Activated gamma-delta T cell treated with Interleukin-2 at 50 U/mL for 16 hours (primary cell): ENCODE data around the gene NCLN.
"Not testable (repeated sequence)": the region's sequence is repeated elsewhere in the genome, so short reads cannot be mapped to it uniquely, and the experiment has no call there.

ENCODE experiments used
- DNase-seq: peaks from one replicate; pipeline ENCODE4 v3.0.0-alpha.2; 2020

The NCLN gene, protein sequence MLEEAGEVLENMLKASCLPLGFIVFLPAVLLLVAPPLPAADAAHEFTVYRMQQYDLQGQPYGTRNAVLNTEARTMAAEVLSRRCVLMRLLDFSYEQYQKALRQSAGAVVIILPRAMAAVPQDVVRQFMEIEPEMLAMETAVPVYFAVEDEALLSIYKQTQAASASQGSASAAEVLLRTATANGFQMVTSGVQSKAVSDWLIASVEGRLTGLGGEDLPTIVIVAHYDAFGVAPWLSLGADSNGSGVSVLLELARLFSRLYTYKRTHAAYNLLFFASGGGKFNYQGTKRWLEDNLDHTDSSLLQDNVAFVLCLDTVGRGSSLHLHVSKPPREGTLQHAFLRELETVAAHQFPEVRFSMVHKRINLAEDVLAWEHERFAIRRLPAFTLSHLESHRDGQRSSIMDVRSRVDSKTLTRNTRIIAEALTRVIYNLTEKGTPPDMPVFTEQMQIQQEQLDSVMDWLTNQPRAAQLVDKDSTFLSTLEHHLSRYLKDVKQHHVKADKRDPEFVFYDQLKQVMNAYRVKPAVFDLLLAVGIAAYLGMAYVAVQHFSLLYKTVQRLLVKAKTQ

DNA sequence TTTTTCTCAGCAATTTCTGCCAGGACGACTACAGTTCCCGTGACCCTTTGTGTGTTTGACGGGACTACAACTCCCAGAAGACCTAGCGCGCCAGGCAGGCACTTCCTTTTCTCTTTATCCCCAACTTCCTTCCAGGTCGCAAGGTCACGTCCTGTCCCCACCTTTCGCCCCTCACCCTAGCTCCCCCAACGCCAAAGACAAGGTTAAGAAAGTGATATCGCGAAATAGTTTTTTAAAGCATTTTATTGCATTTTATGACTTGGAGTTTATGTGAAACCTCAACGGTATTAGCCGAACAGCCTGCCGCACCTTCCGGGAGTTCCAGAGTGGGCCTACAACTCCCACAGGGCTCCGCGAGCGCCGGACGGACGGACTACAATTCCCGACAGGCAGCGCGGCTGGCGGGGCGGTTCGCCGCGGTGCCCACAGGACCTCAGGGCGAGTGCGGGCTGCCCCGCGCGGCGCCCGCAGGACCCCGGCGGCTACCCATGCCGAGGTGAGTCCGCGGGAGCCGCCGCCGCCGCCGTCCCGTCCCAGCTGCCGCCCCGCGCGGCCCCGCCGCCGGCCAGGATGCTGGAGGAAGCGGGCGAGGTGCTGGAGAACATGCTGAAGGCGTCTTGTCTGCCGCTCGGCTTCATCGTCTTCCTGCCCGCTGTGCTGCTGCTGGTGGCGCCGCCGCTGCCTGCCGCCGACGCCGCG is at the start of gene NCLN:
NCLN (plus strand) TSS at position 470 of the 699 bp plus-strand sequence; CDS start at position 571, 101 bp downstream.
- DNase-seq = peak; percentile 92

DNA sequence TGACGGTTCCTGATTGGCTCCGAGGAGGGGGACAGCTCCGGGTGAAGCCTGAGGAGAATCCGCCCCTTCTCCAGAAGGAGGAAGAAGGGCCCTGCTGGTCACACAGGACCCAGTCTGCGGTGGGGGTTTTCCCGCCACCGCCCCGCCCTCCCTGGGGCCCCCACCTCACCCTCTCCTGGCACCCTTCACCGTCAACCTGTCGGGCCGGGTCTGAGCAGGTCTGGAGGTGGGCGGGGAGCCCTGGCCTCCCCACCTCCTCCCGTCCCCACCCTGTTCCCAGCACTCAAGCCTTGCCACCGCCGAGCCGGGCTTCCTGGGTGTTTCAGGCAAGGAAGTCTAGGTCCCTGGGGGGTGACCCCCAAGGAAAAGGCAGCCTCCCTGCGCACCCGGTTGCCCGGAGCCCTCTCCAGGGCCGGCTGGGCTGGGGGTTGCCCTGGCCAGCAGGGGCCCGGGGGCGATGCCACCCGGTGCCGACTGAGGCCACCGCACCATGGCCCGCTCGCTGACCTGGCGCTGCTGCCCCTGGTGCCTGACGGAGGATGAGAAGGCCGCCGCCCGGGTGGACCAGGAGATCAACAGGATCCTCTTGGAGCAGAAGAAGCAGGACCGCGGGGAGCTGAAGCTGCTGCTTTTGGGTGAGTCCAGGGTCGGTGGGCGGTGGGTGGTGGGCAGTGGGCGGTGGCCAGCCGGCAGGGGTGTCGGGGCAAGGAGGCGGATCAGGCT is 49.6 kb upstream of the NCLN start, which contains the start of gene GNA15:
GNA15 (plus strand) TSS at position 73 of the 723 bp plus-strand sequence; CDS start at position 491, 418 bp downstream.
- DNase-seq = no peak

DNA sequence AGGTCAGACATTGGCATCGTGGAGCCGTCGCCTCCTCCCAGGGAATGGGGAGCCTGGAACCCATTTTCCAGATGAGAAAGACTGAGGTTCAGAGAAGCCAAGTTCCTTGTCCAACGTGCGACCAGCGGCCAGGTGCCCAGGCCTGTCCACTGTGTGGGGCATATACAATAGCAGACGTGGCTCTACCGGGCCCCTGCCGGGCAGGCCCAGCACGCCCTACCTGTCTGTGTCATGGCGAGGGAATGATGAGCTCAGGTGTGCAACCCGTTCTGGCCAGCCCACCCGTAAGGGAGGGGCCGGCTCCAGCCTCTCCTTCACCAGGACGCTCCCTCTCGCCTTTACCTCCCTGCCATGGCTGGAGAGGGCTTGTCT is 49.1 kb upstream of the NCLN start:
- DNase-seq = no peak

DNA sequence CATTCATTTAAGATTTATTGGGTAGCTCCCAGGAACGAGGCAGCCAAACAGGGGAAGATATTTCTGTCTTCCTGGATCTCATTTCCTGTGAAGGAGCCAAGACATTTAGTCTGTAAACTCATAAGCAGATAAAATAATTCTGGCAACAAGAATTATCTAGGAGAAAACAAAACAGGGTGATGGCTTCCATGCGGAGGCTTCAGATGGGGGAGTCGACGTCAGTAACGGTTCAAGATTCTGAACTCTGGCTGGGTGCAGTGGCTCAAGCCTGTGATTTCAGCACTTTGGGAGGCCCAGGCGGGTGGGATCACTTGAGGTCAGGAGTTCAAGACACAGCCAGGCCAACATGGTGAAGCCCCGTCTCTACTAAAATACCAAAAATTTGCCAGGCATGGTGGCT is 48.6 kb upstream of the NCLN start:
- no peak for DNase-seq

DNA sequence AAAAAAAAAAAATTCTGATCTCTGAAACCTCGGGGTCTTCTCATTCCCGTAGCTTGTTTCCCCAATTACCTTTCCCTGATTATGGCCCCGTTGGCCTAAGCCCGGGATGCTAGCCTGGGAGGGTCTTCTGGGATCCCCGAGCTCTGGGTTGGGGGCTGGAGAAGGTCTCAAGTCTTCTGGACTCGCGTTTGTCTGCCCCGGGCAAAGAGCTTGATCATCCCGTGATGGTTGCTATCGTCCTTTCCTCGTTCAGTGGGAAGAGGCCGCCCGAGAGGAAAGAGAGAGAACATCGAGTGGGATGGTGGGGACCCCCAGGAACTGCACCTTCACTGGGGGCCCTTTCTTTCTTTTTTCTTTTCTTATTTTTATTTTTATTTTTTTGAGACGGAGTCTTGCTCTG is 47.5 kb upstream of the NCLN start:
- DNase-seq = no peak

DNA sequence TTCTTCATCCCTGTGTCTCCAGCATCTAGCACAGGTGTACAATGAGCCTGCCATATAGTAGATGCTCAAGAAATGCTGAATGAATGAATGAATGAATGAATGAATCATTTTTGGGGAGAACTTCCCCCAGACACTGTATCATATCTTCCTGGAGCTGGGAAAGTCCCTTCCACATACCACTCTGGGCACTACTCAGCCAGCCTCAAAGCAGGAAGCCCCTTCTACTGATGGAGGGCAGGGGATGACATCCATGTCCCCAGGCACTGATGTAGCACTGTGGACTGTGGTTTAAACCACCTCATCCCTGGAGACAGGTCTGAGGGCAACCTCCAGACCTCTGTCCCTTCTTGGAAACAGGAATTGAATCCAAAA is 45.1 kb upstream of the NCLN start:
- no peak for DNase-seq

DNA sequence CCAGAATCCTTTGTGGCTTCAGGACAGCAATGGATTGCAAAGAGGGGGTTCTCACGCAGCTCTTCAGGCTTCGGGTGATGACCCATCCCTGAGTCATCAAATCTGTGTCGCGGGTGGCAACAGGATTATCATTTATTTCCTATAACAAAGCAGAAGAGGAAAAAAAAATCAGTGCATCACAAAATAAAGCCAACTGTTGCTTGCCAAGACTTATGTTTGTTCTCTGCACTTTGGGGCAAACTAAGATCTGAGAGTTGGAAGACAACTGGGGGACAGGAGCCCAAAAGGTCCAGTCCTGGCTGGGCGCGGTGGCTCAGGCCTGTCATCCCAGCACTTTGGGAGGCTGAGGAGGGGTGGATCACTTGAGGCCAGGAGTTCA is 43.4 kb upstream of the NCLN start:
- no peak for DNase-seq

DNA sequence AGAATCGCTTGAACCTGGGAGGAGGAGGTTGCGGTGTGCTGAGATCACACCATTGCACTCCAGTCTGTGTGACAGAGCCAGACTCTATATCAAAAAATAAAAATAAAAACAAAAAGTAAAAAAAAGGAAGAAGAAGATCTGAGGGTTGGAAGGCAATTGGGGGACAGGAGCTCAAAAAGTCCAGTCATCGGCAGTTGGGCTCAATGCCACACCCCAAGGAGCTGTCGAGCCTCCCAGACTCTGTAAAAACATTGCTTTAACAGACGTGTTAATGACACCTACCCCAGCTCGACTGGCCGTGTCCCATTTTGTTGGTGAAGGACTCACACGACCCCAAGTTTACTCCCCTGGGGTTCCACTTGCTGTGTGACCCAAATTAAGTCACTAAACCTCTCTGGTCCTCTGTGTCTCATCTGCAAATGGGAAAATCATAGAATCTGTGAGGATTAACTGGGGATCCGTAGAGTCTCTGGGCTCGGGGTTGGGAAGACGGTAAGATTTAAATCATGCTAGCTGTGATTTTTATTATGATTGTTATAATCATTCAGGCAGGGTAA is 42.9 kb upstream of the NCLN start:
- no peak for DNase-seq

DNA sequence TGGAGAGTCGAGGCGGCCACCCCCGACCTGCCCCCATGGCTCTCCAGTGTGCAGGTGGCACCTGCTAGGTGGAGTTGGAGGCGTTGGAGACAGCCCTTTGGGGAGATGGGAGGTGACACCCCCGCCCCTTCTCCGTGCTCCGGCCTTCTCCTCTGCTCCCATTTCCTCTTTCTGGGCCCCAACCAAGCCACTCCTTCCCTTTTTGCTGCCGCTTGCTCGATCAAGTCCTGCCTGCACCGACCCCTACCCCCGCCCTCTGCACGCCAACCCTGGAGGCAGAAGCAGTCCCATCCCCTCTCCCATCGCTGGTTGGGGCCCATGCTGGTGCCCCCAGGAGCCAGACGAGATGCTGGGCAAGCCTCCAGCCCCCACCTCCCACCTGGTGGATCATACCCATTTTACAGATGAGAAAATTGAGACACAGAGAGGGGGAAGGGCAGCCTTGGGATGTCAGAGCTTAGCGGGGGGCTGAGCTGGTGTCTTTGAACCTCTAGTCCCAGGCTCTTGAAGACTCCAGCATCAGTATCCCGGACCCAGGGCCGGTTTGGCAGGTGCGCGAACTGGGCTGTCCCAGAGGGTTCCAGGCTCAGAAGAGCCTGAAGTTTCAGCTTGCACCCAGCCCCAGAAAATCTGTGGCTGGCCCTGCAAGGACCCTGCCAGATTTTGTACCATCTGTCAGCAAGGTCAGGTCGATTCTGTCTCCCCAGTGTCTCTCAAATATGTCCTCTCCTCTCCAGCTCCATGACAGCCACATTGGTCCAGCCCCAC is 39.6 kb upstream of the NCLN start:
- no peak for DNase-seq

DNA sequence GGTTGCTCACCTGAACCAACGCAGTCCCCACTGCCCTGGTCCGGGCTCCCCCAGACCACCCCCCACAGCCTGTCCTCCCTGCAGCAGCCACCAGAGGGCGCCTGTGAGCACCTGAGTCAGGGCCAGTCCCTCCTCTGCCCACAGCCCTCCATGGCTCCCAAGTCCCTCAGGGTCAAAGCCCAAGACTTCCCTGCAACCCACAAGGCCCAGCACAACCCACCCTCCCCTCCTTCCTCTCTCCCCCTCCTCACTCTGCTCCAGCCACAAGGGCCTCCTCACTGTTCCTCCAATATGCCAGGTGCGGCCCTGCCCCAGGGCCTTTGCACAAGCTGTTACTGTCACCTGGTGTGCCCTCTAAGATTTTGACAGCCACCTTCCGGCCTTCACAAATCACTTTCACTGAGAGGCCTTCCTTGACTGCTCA is 39.0 kb upstream of the NCLN start:
- DNase-seq = peak; percentile 69

DNA sequence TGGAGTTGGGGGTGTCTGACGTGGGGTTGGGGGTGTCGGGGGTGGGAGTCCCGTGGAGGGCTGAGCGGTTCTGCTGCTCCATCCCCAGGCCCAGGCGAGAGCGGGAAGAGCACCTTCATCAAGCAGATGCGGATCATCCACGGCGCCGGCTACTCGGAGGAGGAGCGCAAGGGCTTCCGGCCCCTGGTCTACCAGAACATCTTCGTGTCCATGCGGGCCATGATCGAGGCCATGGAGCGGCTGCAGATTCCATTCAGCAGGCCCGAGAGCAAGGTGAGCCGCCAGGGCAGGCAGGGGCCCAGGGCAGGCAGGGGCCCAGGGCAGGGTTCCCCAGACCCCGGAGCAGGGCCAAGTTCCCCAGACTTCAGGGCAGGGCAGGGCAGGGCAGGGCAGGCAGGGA is 37.2 kb upstream of the NCLN start:
- DNase-seq = no peak

DNA sequence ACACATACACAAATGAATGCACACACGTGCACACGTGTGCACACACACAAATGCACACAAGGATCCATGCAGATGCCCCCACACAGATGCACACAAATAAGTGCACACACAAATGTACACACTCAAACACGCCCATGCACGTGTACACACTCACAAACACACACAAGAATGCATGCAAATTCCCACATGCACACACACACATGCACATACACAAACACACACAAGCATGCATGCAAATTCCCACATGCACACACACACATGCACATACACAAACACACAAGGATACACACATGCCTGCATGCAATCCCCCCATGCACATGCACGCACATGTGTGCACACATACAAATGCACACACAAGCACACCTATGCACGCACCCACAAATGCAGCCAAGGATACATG is 36.6 kb upstream of the NCLN start:
- DNase-seq = no peak

DNA sequence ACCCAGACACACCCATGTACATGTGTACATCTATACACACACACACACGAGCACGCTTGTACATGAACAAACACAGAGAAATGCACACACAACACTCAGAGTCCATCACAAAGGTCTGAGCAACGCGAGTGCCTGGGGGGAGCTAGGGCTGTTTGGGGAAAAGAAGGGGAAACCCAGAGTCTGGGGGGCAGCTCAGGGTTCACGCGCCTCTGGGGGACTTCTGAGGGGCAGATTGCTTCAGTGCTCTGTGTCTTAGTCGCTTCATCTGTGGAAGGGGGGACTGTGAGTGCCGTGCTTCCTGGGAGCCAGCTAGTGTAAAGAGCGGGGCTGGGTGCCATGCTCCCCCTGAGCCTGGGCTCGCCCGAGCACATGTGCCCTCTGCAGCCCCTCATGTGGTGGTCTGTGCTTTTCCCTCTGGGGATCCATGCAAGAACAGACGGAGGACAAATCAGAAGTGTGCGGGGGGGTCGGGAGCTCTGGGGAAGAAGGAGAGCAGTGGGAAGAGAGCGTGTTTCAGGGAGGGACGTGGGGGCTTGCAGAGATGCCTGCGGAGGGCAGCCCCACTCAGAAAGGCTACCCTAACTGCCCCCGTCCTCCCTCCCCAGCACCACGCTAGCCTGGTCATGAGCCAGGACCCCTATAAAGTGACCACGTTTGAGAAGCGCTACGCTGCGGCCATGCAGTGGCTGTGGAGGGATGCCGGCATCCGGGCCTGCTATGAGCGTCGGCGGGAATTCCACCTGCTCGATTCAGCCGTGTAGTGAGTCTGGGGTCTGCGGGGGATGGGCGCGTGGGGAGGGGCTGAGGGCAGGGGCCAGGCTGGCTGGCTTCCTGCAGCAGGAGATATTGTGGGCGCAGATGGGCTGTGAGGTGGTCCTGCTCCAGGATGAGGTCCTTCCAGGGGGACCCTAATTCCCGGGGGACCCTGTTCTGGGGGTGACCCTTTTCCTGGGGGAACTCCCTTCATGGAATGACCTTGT is 35.9 kb upstream of the NCLN start:
- no peak for DNase-seq

DNA sequence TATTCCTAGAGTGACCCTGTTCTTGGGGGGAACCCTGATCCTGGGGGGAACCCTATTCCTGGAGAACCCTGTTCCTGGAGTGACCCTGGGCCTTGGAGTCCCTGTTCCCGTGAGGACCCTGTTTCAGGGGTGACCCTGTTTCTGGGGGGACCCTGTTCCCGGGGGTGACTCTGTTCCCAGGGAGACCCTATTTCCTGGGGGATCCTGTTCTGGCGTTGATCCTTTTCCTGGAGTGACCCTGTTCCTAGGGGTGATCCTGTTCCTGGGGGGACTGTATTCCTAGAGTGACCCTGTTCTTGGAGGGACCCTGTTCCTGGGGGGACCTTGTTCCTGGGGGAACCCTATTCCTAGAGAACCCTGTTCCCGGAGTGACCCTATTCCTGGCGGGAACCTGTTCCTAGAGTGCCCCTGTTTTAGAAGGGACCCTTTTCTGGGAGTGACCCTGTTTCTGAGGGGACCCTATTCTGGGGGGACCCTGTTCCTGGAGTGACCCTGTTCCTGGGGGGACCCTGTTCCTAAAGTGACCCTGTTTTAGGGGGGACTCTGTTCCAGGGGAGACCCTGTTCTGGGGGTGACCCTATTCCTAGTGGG is 34.9 kb upstream of the NCLN start:
- no peak for DNase-seq

DNA sequence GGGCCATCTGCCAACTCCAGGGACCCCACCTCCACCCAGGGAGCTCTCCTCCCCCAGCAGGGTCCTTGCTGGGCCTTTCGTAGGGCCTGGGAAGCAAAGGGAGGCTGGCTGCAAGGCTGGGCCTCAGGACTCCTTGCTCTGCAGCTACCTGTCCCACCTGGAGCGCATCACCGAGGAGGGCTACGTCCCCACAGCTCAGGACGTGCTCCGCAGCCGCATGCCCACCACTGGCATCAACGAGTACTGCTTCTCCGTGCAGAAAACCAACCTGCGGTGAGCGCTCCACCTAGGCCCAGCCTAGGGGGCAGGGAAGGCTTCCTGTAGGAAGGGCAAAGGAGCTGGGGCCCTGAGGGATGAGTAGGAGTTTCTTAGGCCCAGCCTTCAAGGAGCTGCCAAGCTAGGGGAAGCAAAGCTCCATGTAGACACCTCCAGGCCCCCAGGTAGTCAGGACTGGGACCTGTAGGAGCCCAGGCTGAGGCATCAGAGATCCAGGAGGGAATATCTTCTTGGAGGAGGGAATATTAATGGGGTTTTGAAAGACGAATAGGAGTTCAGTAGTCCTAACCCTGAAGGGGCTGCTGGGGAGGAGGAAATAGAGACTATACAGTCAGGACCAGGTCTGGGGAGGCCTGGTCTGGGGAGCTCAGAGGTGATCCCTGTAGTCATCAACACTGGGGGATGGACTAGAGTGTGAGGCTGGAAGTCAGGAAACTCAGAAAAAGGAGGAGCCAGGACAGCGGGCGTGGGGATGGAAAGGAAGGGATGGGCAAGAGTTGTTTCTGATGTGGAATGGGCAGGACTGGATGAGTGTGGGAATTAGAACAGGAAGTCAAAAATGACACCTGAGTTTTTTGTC is 33.9 kb upstream of the NCLN start:
- no peak for DNase-seq

DNA sequence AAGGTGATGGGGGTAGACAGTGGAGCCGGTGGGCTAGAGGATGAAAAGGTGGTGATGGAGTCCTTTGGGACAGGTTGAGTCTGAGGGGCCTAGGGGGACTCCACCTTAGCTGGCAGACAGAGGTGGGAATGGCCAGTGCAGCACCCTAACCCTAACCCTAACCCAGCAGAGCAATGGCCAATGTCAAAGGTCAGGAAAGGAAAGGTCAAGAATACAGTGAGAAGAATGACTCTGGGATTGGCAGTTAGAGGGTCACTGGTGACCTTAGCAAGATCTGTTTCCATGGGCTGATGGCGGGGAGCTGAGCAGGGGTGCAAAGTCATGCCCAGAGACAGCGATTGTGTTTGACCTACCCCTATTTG is 33.3 kb upstream of the NCLN start:
- no peak for DNase-seq

DNA sequence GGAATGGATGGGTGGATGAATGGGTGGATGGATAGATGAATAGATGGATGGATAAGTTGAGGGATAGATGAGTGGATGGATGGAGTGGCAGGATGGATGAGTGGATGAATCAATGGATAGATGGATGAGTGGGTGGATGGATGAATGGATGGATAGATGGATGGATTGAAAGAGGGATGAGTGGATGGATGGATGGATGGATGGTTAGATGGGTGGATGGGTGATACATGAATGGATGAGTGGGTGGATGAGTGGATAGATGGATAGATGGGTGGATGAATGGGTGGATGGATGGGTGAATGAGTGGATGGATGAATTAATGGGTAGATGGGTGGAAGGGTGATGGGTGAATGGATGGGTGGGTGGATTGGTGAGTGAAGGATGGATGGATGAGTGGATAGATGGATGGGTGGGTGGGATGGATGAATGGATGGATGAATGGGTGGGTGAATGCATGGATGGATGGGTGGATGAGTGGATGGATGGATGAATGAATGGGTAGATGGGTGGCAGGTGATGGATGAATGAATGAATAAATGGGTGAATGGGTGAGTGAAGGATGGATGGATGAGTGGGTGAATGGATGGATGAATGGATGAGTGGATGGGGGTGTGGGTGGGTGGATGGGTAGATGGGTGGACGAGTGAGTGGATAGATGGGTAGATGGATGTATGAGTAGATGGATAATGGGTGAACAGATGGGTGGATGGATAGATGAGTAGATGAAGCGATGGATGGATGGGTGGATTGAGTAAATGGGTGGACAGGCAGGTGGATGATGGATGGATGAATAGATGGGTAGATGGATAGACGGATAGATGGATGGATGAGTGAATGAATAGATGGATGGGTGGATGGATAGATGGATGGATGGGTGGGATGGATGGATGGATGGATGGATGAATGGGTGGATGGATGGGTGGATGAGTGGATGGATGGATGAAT is 32.2 kb upstream of the NCLN start:
- no peak for DNase-seq

DNA sequence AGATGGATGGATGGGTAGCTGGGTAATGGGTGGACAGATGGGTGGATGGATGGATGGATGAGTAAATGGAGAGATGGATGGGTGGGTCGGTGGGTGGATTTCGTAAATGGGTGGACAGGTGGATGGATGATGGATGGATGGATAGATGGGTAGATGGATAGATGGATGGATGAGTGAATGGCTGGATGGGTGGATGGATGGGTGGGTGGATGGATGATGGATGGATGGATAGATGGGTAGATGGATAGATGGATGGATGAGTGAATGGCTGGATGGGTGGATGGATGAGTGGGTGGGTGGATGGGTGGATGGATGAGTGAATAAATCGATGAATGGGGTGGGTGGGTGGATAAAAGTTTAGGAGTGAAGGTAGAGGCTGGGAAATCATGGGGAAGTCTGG is 31.3 kb upstream of the NCLN start:
- not testable (repeated sequence) for DNase-seq
